GM19324 (cell line): ENCODE measurements around the gene VAV1.

Experiments
- ATAC-seq: cut with Tn5 transposase; IDR thresholded peaks from one replicate; pipeline ENCODE4 v1.9.1; 2021; ENCODE audit warnings: mild to moderate bottlenecking, moderate library complexity; ENCODE audit not compliant: unreplicated experiment, low FRiP score

Gene VAV1

DNA sequence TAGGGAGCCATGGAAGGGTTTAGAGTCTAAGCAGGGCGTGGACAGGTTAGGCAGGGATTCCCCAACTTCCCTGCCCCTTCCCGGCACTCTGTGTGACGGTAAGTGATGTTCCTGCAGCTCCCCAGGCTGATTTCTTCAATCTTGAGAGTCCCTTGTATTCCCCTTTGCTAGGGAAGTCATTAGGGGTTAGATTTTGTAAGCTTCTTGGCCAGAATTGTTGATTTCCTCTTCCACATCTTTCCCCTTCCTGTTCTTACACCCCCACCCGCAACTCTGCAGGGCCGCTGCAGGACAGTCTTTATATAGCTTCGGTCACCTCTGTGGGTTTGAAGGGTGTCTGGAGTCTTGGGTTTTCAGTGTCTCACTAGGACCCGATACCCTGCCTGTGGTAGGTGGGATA is 104.2 kb downstream of the VAV1 start:
- ATAC-seq = no peak

- ATAC-seq = no peak
These were observed 105.3 kb downstream of the VAV1 start for GRCh38 chr19:6877766-6878165.

DNA sequence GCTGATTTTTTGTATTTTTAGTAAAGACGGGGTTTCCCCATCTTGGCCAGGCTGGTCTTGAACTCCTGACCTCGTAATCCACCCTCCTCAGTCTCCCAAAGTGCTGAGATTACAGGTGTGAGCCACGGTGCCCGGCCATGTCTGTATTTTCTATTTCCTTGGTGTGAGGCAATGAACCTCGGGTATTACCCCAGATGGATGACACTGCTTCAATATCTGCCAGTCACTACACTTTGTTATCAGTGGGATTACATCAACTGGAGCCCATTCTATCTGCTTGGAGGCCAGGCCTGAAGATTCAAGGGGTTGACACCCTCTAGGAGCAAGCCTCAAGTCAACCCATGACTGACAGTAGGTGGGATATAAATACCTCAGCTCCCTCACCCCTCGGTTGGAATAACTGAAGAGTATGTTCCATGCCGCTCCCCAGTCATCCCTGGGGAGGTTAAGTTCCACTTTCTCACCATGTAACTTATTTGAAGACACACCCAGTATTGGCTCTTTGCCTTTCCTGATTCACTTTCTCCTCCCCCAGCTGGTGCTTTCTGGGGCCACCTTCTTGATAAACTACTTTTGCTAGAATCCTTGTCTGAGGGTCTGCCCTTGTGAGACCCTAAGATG is 113.9 kb downstream of the VAV1 start:
- ATAC-seq = no peak

DNA sequence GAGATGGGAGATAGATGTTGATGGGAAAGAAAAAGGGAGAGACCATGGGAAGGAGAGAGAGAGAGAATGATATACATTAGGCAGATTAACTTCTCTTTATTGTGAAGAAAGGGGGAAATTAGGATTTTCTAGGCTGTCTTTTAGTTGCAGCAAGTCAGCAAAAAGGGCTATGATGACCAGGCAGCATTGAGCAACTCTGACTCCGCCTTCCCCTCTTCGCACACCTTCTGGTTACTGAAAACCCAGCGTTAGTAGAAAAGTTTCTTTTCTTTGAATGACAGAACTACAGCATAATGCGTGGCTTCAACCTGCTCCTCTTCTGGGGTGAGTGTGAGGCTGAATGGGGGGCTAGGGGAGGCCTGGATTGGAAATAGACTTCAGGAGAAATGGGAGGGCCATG is 114.8 kb downstream of the VAV1 start, which contains the start of gene ADGRE1:
Gene ADGRE1 (plus strand): TSS at position 264 of the 400 bp plus-strand sequence. CDS start 30 bp downstream, at position 294.
- ATAC-seq = no peak

- no peak for ATAC-seq
These were observed 116.5 kb downstream of the VAV1 start for GRCh38 chr19:6888967-6889366.

- no peak for ATAC-seq
These were observed 117.9 kb downstream of the VAV1 start for GRCh38 chr19:6890401-6890913.

DNA sequence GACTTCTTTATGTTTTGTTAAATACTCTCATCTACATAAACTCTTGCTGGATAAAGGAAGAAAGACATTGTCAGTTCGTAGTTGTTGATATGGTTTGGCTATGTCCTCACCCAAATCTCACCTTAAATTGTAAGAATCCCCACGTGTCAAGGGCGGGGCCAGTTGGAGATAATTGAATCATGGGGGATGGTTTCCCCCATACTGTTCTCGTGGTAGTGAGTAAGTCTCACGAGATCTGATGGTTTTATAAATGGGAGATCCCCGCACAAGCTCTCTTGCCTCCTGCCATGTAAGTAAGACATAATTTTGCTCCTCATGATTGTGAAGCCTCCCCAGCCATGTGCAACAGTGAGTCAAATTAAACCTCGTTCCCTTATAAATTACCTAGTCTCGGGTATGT is 118.4 kb downstream of the VAV1 start:
- no peak for ATAC-seq

DNA sequence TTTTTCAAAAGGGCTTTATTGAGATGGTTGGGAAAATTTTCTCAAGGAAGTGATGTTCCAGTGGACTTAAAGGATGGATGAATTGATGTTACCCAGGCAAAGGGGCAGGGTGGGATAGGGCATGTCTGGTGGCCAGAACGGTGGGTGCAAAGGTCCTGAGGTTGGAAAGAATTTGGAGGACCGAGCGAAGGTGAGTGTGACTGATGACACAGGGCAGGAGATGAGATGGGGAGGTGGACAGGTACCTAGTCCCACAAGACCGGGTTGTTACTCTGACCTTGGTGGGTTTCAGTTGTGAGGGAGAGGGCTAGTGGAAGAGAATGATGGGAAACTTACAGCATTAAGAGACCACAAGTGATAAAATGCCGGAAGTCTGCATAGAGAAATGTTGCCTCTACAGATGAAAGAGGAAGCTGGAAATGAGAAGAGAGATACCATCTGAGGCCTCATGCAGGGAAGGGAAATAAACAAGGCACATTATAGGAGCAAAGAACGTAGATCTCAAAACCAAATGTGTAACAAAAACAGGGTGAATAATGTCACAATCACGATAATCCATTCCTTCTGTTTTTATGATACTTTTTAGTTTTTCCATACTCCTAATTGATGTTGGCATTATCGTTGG is 119.4 kb downstream of the VAV1 start:
- ATAC-seq = no peak

DNA sequence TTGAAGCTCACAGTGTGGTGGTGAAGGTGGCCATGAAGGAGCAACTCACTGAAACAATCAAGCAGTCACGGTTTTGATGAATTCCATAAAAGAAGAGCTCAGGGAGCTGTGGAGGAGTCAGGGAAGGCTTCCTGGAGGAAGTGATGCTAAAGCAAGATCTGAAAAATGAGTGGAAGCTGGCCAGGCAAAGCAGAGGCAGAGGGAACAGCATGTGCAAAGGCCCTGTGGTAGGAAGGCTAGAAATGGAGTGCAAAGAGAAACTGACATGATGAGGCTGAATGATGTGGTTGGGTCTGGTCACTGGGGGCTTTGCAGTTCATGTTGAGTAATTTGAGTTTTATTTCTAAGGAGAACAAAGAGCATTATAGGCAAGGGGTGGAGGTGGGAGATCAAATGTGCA is 121.8 kb downstream of the VAV1 start:
- no peak for ATAC-seq

- ATAC-seq = no peak
These were observed 130.9 kb downstream of the VAV1 start for GRCh38 chr19:6903446-6903845.

- ATAC-seq = no peak
These were observed 134.1 kb downstream of the VAV1 start for GRCh38 chr19:6906559-6907060.
